OCI-LY1 (cell line): ENCODE results near the gene CNIH2.

ENCODE experiments used
- CTCF ChIP-seq: fragments of 200-600 bp; sonication (generic), shearing (Covaris generic); IDR thresholded peaks from 2 replicates; pipeline ENCODE4 v1.5.1; 2017; ENCODE audit warnings: mild to moderate bottlenecking, antibody characterized with exemption, low read length, moderate library complexity, mixed read lengths
- EZH2 ChIP-seq: fragments of 200-600 bp; sonication (generic), shearing (Covaris generic); IDR thresholded peaks from 2 replicates; pipeline ENCODE4 v1.8.0; 2017; ENCODE audit warnings: borderline replicate concordance, mixed run types, mild to moderate bottlenecking, antibody characterized with exemption, low read length, moderate library complexity, mixed read lengths

GRCh38 chr11:66261578-66261977 is 16.4 kb upstream of the CNIH2 start:
- no peak for TF ChIP-seq CTCF
- no peak for TF ChIP-seq EZH2
